Aorta (tissue), 5 donors: ENCODE data around the gene MANF. TPM values are rescaled to one million over a fixed set of nuclear protein-coding genes. Genes with fewer than 3 reads are reported as not detected.

Experiments
- ATAC-seq: fragments of 200-7000 bp; cut with Tn5 transposase; one replicate; pipeline ENCODE4 v1.9.1; 2022; ENCODE audit warnings: moderate library complexity; ENCODE audit not compliant: low FRiP score
- DNase-seq, 2 donors: peaks; one replicate each; pipeline ENCODE4 v3.0.0-alpha.2; 2020
- H3K27ac ChIP-seq, 2 donors: one replicate each; pipeline ENCODE4 v1.5.1; 2013; ENCODE audit warnings: low read length in 2 of 2, mild to moderate bottlenecking in 2 of 2, moderate library complexity in 2 of 2, control low read depth in 1 of 2, inconsistent platforms in 1 of 2, low read depth in 1 of 2
- H3K27me3 ChIP-seq, 2 donors: one replicate each; pipeline ENCODE4 v1.6.1; 2013; ENCODE audit warnings: control low read depth in 1 of 2, low read length in 1 of 2, mild to moderate bottlenecking in 1 of 2, moderate library complexity in 1 of 2; ENCODE audit not compliant: insufficient read depth in 2 of 2, control insufficient read depth in 1 of 2
- H3K36me3 ChIP-seq, 2 donors: one replicate each; pipeline ENCODE4 v1.6.1; 2013; ENCODE audit warnings: control low read depth in 1 of 2, low read length in 1 of 2, mild to moderate bottlenecking in 1 of 2; ENCODE audit not compliant: insufficient read depth in 2 of 2, control insufficient read depth in 1 of 2
- H3K4me1 ChIP-seq, 2 donors: one replicate each; pipeline ENCODE4 v1.6.1; 2013; ENCODE audit warnings: low read length in 2 of 2, control low read depth in 1 of 2, mild to moderate bottlenecking in 1 of 2, moderate library complexity in 1 of 2; ENCODE audit not compliant: insufficient read depth in 2 of 2, control insufficient read depth in 1 of 2
- H3K4me3 ChIP-seq, 2 donors: one replicate each; pipeline ENCODE4 v1.5.1; 2013; ENCODE audit warnings: low read length in 2 of 2, control low read depth in 1 of 2, mild to moderate bottlenecking in 1 of 2
- H3K9me3 ChIP-seq: one replicate; pipeline ENCODE4 v1.6.1; 2013; ENCODE audit warnings: mild to moderate bottlenecking, low read length; ENCODE audit not compliant: control insufficient read depth
- WGBS, 2 donors: extraction: QIAGEN DNeasy Blood & Tissue Kit; methylation state at CpG; one replicate each; pipeline ENCODE4 v1.1.7; 2013; 5-methylcytosine and 5-hydroxymethylcytosine counted together
- intact Hi-C, 2 donors: fragments of 100-400 bp; cut with DNase I; formaldehyde crosslinking; loops; one replicate each; pipeline versions ENCODE4 v1.14.2 to v1.15.0; 2022
- polyA plus RNA-seq, 2 donors: library from polyadenylated mRNA; stranded (reverse); fragments of 200-250 nt; gene quantifications; one replicate each; pipeline ENCODE4 v1.2.3, GENCODE V29; 2013
- total RNA-seq, 2 donors: library from RNA; stranded (reverse); fragmentation: NEBNext Ultra II Directional; extraction: Animal tissue kit (Norgen Biotek cat#: 25700); gene quantifications; one replicate each; pipeline ENCODE4 v1.2.1, GENCODE V29; 2021
- donor health status: healthy with polysubstance abuse.
- donor health status: Bipolar disorder and iron deficiency.
- donor health status: DM: no; HTN: no; CAD: no.
- donor health status: DM: no; HTN: no; CAD: no.
- donor health status: DM: yes; HTN: yes; CAD: no.

MANF gene
- total and polyA plus RNA-seq, 4 donors: 47.7 to 108 (median 73.0) TPM

DNA sequence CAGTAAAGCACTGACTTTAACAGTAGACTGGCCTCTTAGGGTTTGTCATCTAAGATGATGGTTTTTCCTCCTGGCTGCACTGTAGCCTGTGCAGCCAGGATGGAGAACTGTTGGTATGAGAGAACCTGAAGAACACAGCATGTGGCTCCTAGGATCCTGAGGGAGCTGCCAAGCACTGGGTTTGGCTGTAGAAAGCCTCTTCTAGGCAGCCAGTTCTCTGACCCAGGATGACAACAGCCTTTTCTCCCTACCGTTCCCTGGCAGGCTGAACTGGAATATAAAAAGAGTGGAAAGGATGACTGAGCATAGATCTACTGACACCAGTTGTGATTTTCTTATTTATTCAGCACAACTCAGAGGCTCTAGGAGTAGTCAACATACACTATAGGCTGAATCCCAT is 34.3 kb upstream of the MANF start:
- Histone ChIP-seq H3K9me3 (no peaks in the 10 kb centered on the region), H3K4me3 (no peak overlapping the region), H3K4me1 (no peaks in the 10 kb centered on the region), H3K27ac (no peak overlapping the region), H3K36me3 (no peaks in the 10 kb centered on the region), H3K27me3 (no peaks in the 10 kb centered on the region)
- intact Hi-C loops: no loop called here
- ATAC-seq: no peak
- DNase-seq: no peak
- WGBS, 2 donors: 20 to 29% methylated on average over 1 of the region's 1 CpG

- 90 to 91% methylated on average over 4 of the region's 4 CpGs for WGBS, 2 donors
These were observed 32.0 kb upstream of the MANF start for GRCh38 chr3:51353131-51353530.

GRCh38 chr3:51353691-51354090 is 31.4 kb upstream of the MANF start:
- no peaks in the 10 kb centered on the region for H3K4me1 ChIP-seq
- intact Hi-C loops: no loop called here
- no peaks in the 10 kb centered on the region for H3K9me3 ChIP-seq
- WGBS, 2 donors: 82 to 100% methylated on average over 1 of the region's 1 CpG
- peaks cover 0 to 2% of the 10 kb centered on the region in 2 donors for H3K36me3 ChIP-seq
- ATAC-seq (no peak), DNase-seq (no peak)
- no peak overlapping the region for H3K27ac ChIP-seq
- H3K4me3 ChIP-seq: no peak overlapping the region
- no peaks in the 10 kb centered on the region for H3K27me3 ChIP-seq

More at GRCh38 chr3:51353131-51353530, 32.0 kb upstream of the MANF start:
- Histone ChIP-seq H3K4me1 (no peaks in the 10 kb centered on the region), H3K27me3 (no peaks in the 10 kb centered on the region), H3K4me3 (no peak overlapping the region), H3K36me3 (peaks cover 0 to 2% of the 10 kb centered on the region in 2 donors), H3K27ac (no peak overlapping the region), H3K9me3 (no peaks in the 10 kb centered on the region)
- ATAC-seq (no peak), DNase-seq (no peak)
- intact Hi-C loops: no loop called here

DNA sequence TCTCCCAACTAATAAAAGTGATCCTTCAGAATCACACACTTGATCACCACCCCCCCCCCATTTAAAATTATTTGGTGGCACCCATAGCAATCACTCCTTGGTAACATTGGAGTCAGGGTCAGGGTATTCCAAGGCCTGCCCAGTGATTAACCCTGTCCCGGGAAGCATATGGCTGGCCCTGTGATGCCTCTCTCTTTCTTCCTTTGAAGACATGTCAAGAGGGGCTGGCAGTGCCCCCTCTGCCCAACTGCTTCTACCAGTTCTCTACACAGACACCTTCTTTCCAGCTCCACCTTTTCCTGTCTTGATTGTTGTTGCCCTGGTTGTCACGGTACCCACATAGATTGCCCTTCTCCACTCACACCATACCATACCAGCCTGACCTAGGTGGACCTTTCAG is 30.9 kb upstream of the MANF start:
- intact Hi-C loops: no loop called here
- DNase-seq: no peak
- 88 to 100% methylated on average over 2 of the region's 2 CpGs for WGBS, 2 donors

DNA sequence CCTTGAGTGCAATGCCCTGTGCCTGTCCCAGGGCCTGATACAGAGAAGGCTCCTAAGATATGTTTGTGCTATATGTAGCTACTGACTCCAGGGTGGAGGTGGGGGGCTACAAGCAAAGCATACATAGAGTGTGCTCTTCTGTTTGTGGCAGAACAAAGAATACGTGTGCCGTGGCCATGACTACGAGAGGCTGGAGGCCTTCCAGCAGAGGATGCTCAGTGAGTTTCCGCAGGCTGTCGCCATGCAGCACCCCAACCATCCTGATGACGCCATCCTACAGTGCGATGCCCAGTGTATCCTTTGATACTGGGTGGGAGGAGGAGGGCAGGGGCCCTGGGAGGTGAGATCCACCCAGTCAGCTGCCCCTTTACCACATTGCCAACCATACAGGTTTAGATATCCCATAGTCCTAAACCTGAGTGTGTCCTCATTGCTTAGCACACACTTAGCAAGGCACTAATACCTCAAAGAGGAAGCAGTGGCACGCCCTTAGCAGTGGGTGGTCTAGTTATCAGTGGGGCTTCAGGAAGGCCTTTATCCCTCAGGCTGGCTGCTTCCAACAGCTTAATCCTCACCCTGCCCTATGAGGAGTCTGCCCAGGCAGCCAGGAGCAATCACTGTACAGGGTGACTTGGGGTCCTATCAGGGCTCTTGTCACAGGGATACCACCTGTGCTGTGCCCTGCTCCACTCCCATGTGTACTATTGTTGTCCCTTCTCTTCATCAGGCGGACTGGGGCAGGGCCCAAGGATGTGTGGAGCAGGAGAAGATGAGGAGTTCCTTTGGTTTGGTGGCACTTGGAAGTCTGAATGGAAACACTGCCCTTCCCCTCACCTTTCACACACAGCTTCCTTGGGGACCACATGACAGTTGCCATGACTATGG is 30.1 kb upstream of the MANF start:
- Histone ChIP-seq H3K27ac (no peak overlapping the region), H3K36me3 (peaks cover 0 to 2% of the 10 kb centered on the region in 2 donors), H3K27me3 (no peaks in the 10 kb centered on the region), H3K4me3 (no peak overlapping the region), H3K4me1 (no peaks in the 10 kb centered on the region), H3K9me3 (no peaks in the 10 kb centered on the region)
- WGBS, 2 donors: 89% methylated on average over 9 of the region's 9 CpGs
- DNase-seq (no peak), ATAC-seq (no peak)
- intact Hi-C loops: no loop called here

More for the DNA sequence above, 30.9 kb upstream of the MANF start:
- H3K36me3 ChIP-seq: peaks cover 0 to 2% of the 10 kb centered on the region in 2 donors
- H3K4me3 ChIP-seq: no peak overlapping the region
- no peaks in the 10 kb centered on the region for H3K4me1 ChIP-seq
- no peak for ATAC-seq
- no peaks in the 10 kb centered on the region for H3K9me3 ChIP-seq
- no peaks in the 10 kb centered on the region for H3K27me3 ChIP-seq
- no peak overlapping the region for H3K27ac ChIP-seq

DNA sequence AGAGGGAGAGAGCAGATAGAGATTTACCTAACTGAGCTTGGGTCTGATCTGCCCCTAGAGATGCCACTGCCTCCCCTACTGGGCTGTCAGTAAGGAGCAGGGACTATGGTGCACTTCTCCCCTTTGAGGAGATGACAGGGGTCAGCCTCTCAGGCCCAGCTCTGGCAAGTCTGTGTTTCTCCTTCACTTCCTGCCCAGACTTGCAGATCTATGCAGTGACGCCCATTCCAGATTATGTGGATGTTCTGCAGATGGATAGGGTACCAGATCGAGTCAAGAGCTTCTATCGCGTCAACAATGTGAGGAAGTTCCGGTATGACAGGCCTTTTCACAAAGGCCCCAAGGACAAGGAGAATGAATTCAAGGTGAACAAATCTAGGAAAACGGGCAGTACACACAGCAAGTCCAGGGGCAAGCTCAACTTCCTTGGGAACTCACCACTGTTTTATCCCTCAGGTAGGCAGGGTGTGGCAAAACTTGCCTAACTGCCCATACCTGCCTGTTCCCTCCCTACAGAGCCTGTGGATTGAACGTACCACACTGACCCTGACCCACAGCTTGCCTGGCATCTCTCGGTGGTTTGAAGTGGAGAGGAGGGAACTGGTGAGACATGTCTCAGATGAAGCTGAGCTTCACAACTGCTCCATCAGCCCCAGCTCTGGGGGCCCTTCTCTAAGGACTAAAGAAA is 29.1 kb upstream of the MANF start:
- Histone ChIP-seq H3K4me3 (no peak overlapping the region), H3K27ac (no peak overlapping the region), H3K27me3 (no peaks in the 10 kb centered on the region), H3K9me3 (no peaks in the 10 kb centered on the region), H3K36me3 (peaks cover 0 to 2% of the 10 kb centered on the region in 2 donors), H3K4me1 (no peaks in the 10 kb centered on the region)
- DNase-seq: no peak
- no peak for ATAC-seq
- intact Hi-C loops: no loop called here
- 75 to 78% methylated on average over 8 of the region's 8 CpGs for WGBS, 2 donors

GRCh38 chr3:51357856-51358255 is 27.2 kb upstream of the MANF start:
- peaks cover 0 to 2% of the 10 kb centered on the region in 2 donors for H3K36me3 ChIP-seq
- H3K4me1 ChIP-seq: no peaks in the 10 kb centered on the region
- no peaks in the 10 kb centered on the region for H3K27me3 ChIP-seq
- 63 to 67% methylated on average over 4 of the region's 4 CpGs for WGBS, 2 donors
- intact Hi-C loops: no loop called here
- no peak overlapping the region for H3K4me3 ChIP-seq
- H3K9me3 ChIP-seq: no peaks in the 10 kb centered on the region
- DNase-seq: no peak
- no peak for ATAC-seq
- no peak overlapping the region for H3K27ac ChIP-seq

DNA sequence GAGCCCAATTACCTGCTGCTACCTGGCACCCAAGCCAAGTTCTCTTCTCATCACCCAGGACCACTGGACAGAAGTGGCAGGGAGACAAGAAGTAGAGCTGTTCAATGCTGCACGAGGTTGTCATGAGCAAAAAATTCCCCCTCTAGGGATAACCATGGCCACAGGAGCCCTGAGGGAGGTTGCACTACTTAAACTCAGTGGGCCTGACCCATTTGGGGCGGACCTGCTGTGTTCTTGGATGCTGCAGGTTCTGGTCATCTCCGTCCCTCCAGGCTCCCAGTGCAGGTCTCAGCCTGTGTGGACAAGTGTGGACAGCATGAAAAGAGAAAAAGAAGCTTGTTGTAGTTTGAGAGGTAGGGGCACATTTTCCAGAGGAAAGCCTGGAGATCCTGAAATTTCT is 26.1 kb upstream of the MANF start:
- Histone ChIP-seq H3K4me1 (no peaks in the 10 kb centered on the region), H3K9me3 (no peaks in the 10 kb centered on the region), H3K27ac (no peak overlapping the region), H3K4me3 (no peak overlapping the region), H3K36me3 (peaks cover 0 to 2% of the 10 kb centered on the region in 2 donors), H3K27me3 (no peaks in the 10 kb centered on the region)
- DNase-seq (no peak), ATAC-seq (no peak)
- 67 to 73% methylated on average over 3 of the region's 3 CpGs for WGBS, 2 donors
- intact Hi-C loops: no loop called here

- Histone ChIP-seq H3K36me3 (peaks cover 0 to 2% of the 10 kb centered on the region in 2 donors), H3K9me3 (no peaks in the 10 kb centered on the region), H3K4me1 (no peaks in the 10 kb centered on the region), H3K27me3 (no peaks in the 10 kb centered on the region), H3K4me3 (no peak overlapping the region), H3K27ac (no peak overlapping the region)
- intact Hi-C loops: no loop called here
- DNase-seq: no peak
- WGBS, 2 donors: 86 to 88% methylated on average over 3 of the region's 3 CpGs
- no peak for ATAC-seq
These were observed 24.3 kb upstream of the MANF start for GRCh38 chr3:51360806-51361205.
